Measurements from ENCODE around the gene S100A1. TPM values are rescaled to one million over a fixed set of nuclear protein-coding genes. Genes with fewer than 3 reads are reported as not detected.
"Not testable (repeated sequence)": the region's sequence is repeated elsewhere in the genome, so short reads cannot be mapped to it uniquely, and the experiment has no call there.

Gene S100A1
- total RNA-seq, 1 donor from 2014 or later, result not detected

- H3K27ac ChIP-seq, result no peak overlapping the region
- intact Hi-C loops (cut with DNase I), result no loop called here
- H3K36me3 ChIP-seq, result no peaks in the 10 kb centered on the region
- DNase-seq (ENCODE audit: low spot score in 2 of 2), result no peak
- H3K4me1 ChIP-seq, result no peaks in the 10 kb centered on the region
- H3K27me3 ChIP-seq, result no peaks in the 10 kb centered on the region
- no peak overlapping the region for H3K4me3 ChIP-seq
- no peak for TF ChIP-seq CTCF (IDR thresholded peaks at IDR 0.05)
- H3K9me3 ChIP-seq, result no peaks in the 10 kb centered on the region
These were observed 43.2 kb upstream of the S100A1 start for GRCh38 chr1:153585006-153585405.

- Histone ChIP-seq H3K4me1 (no peaks in the 10 kb centered on the region), H3K9me3 (no peaks in the 10 kb centered on the region), H3K36me3 (no peaks in the 10 kb centered on the region), H3K4me3 (no peak overlapping the region), H3K27ac (no peak overlapping the region), H3K27me3 (no peaks in the 10 kb centered on the region)
- intact Hi-C loops (cut with DNase I), result no loop called here
- no peak for DNase-seq (ENCODE audit: low spot score in 2 of 2)
- no peak for TF ChIP-seq CTCF (IDR thresholded peaks at IDR 0.05)
These were observed 41.9 kb upstream of the S100A1 start for GRCh38 chr1:153586347-153586746.

GRCh38 chr1:153587314-153587713 is 40.9 kb upstream of the S100A1 start:
- no peak for DNase-seq (ENCODE audit: low spot score in 2 of 2)
- Histone ChIP-seq H3K9me3 (no peaks in the 10 kb centered on the region), H3K4me1 (no peaks in the 10 kb centered on the region), H3K27me3 (no peaks in the 10 kb centered on the region), H3K27ac (no peak overlapping the region), H3K36me3 (no peaks in the 10 kb centered on the region), H3K4me3 (no peak overlapping the region)
- no peak for TF ChIP-seq CTCF (IDR thresholded peaks at IDR 0.05)
- intact Hi-C loops (cut with DNase I), result no loop called here

GRCh38 chr1:153588033-153588432 is 40.2 kb upstream of the S100A1 start:
- H3K27me3 ChIP-seq; H3K27ac ChIP-seq; intact Hi-C loops (cut with DNase I); H3K36me3 ChIP-seq; H3K9me3 ChIP-seq; H3K4me1 ChIP-seq; DNase-seq (ENCODE audit: low spot score in 2 of 2); H3K4me3 ChIP-seq: not testable (repeated sequence)

GRCh38 chr1:153588482-153588881 is 39.8 kb upstream of the S100A1 start:
- H3K27ac ChIP-seq, result no peak overlapping the region
- H3K27me3 ChIP-seq, result no peaks in the 10 kb centered on the region
- no peaks in the 10 kb centered on the region for H3K4me1 ChIP-seq
- H3K9me3 ChIP-seq, result no peaks in the 10 kb centered on the region
- no peak for DNase-seq (ENCODE audit: low spot score in 2 of 2)
- no peaks in the 10 kb centered on the region for H3K36me3 ChIP-seq
- no peak for TF ChIP-seq CTCF (IDR thresholded peaks at IDR 0.05)
- no peak overlapping the region for H3K4me3 ChIP-seq
- intact Hi-C loops (cut with DNase I), result no loop called here

GRCh38 chr1:153592748-153593147 is 35.5 kb upstream of the S100A1 start:
- no peak overlapping the region for H3K27ac ChIP-seq
- H3K9me3 ChIP-seq, result no peaks in the 10 kb centered on the region
- intact Hi-C loops (cut with DNase I), result no loop called here
- no peaks in the 10 kb centered on the region for H3K4me1 ChIP-seq
- no peak overlapping the region for H3K4me3 ChIP-seq
- no peaks in the 10 kb centered on the region for H3K27me3 ChIP-seq
- no peaks in the 10 kb centered on the region for H3K36me3 ChIP-seq
- no peak for TF ChIP-seq CTCF (IDR thresholded peaks at IDR 0.05)
- no peak for DNase-seq (ENCODE audit: low spot score in 2 of 2)
